BE2C (cell line): Measurements from ENCODE around the gene TAF1C.

Experiments used
- DNase-seq: peaks from one replicate; pipeline ENCODE4 v3.0.0-alpha.2; 2020
- H3K27me3 ChIP-seq: fragments of 250-450 bp; sonication (Bioruptor Pico); 2 replicates; pipeline ENCODE4 v1.5.1; 2020; ENCODE audit warnings: mild to moderate bottlenecking
- H3K36me3 ChIP-seq: fragments of 250-450 bp; sonication (Bioruptor Pico); 2 replicates; pipeline ENCODE4 v1.5.1; 2020; ENCODE audit warnings: mild to moderate bottlenecking
- H3K4me1 ChIP-seq: fragments of 250-450 bp; sonication (Bioruptor Pico); 2 replicates; pipeline ENCODE4 v1.5.1; 2020
- H3K4me3 ChIP-seq: 2 replicates; pipeline ENCODE4 v1.5.1; 2011; ENCODE audit warnings: low read depth, low read length
- H3K9me3 ChIP-seq: fragments of 250-450 bp; sonication (Bioruptor Pico); 2 replicates; pipeline ENCODE4 v1.5.1; 2020
- CTCF ChIP-seq: IDR thresholded peaks from 2 replicates; pipeline ENCODE4 v1.5.1; 2012; ENCODE audit warnings: mild to moderate bottlenecking, low read depth, low read length

Gene TAF1C

GRCh38 chr16:84150926-84151325 lies 35.9 kb downstream of the TAF1C start:
- DNase-seq: no peak
- Histone ChIP-seq H3K36me3 (no peaks in the 10 kb centered on the region), H3K4me1 (no peaks in the 10 kb centered on the region), H3K9me3 (no peaks in the 10 kb centered on the region), H3K27me3 (peaks cover 24% of the 10 kb centered on the region), H3K4me3 (no peak overlapping the region)
- no peak for TF ChIP-seq CTCF

GRCh38 chr16:84144859-84145639 lies 41.8 kb downstream of the TAF1C start, which contains the start of the genes DNAAF1 and HSDL1:
Gene DNAAF1 (plus strand): TSS chr16:84145308. CDS start chr16:84145441, 133 bp downstream.
Gene HSDL1 (minus strand): TSS chr16:84145177. CDS start chr16:84131321, 13,856 bp downstream.
- peak; percentile 94 for DNase-seq

GRCh38 chr16:84144209-84144858 lies 42.5 kb downstream of the TAF1C start:
- Histone ChIP-seq H3K4me3 (peak overlapping the region; percentile 77), H3K4me1 (no peaks in the 10 kb centered on the region), H3K9me3 (no peaks in the 10 kb centered on the region), H3K36me3 (no peaks in the 10 kb centered on the region), H3K27me3 (peaks cover 22% of the 10 kb centered on the region)
- TF ChIP-seq CTCF: no peak; the same call in 1 of the 2 replicates
- DNase-seq: peak; percentile 27

More at GRCh38 chr16:84144859-84145639, 41.8 kb downstream of the TAF1C start, which contains the start of the genes DNAAF1 and HSDL1:
- no peak for TF ChIP-seq CTCF
- Histone ChIP-seq H3K27me3 (peaks cover 22% of the 10 kb centered on the region), H3K4me3 (peak within 1 kb of the TSS; percentile 77), H3K9me3 (no peaks in the 10 kb centered on the region), H3K4me1 (no peaks in the 10 kb centered on the region), H3K36me3 (no peaks in the 10 kb centered on the region)

- H3K27me3 ChIP-seq: peaks cover 17% of the 10 kb centered on the region
These were observed 43.1 kb downstream of the TAF1C start for GRCh38 chr16:84143784-84144199.

GRCh38 chr16:84143081-84143480 lies 43.8 kb downstream of the TAF1C start:
- no peak for DNase-seq
- no peaks in the 10 kb centered on the region for H3K9me3 ChIP-seq
- no peak overlapping the region for H3K4me3 ChIP-seq
- H3K4me1 ChIP-seq: no peaks in the 10 kb centered on the region
- H3K36me3 ChIP-seq: no peaks in the 10 kb centered on the region
- TF ChIP-seq CTCF: no peak
- H3K27me3 ChIP-seq: peaks cover 15% of the 10 kb centered on the region; the same call in 1 of the 2 replicates

More at GRCh38 chr16:84143784-84144199, 43.1 kb downstream of the TAF1C start:
- no peak for DNase-seq
- Histone ChIP-seq H3K36me3 (no peaks in the 10 kb centered on the region), H3K9me3 (no peaks in the 10 kb centered on the region), H3K4me3 (peak overlapping the region; percentile 77), H3K4me1 (no peaks in the 10 kb centered on the region)
- TF ChIP-seq CTCF: no peak
